Astrocyte (in vitro differentiated cells and primary cell): ENCODE results near the gene DAGLA. TPM values are rescaled to one million over a fixed set of nuclear protein-coding genes. Genes with fewer than 3 reads are reported as not detected.

Source experiments
- DNase-seq: peaks from one replicate; pipeline ENCODE4 v3.0.0-alpha.2; 2010; ENCODE audit warnings: low read depth
- FAIRE-seq: peaks from 2 replicates; lab custom pipeline; 2011; peaks lifted over from hg19 to GRCh38; lab: Jason Lieb, UNC
- H2AFZ ChIP-seq: 2 replicates; pipeline ENCODE4 v1.6.0; 2012; ENCODE audit warnings: low read depth, low read length, inconsistent platforms
- H3K27ac ChIP-seq: 2 replicates; pipeline ENCODE4 v1.5.1; 2011; ENCODE audit warnings: low read depth, low read length, inconsistent platforms
- H3K27me3 ChIP-seq: 2 replicates; pipeline ENCODE4 v1.6.0; 2011; ENCODE audit warnings: low read length, inconsistent platforms; ENCODE audit not compliant: insufficient read depth
- H3K36me3 ChIP-seq: 2 replicates; pipeline ENCODE4 v1.5.1; 2011; ENCODE audit warnings: low read length, inconsistent platforms; ENCODE audit not compliant: insufficient read depth
- H3K4me1 ChIP-seq: 2 replicates; pipeline ENCODE4 v1.5.1; 2011; ENCODE audit warnings: low read length, inconsistent platforms; ENCODE audit not compliant: insufficient read depth
- H3K4me2 ChIP-seq: 2 replicates; pipeline ENCODE4 v1.6.0; 2012; ENCODE audit warnings: low read length, inconsistent platforms
- H3K4me3 ChIP-seq: 2 replicates; pipeline ENCODE4 v1.5.1; 2011; ENCODE audit warnings: low read depth, mild to moderate bottlenecking, low read length, inconsistent platforms; ENCODE audit not compliant: insufficient read depth
- H3K79me2 ChIP-seq: 2 replicates; pipeline ENCODE4 v1.6.0; 2012; ENCODE audit warnings: mild to moderate bottlenecking, low read length, inconsistent platforms; ENCODE audit not compliant: insufficient read depth
- H3K9ac ChIP-seq: 2 replicates; pipeline ENCODE4 v1.6.0; 2012; ENCODE audit warnings: mild to moderate bottlenecking, low read length, inconsistent platforms
- H3K9me3 ChIP-seq: 2 replicates; pipeline ENCODE4 v1.5.1; 2012; ENCODE audit warnings: low read depth, mild to moderate bottlenecking, low read length, inconsistent platforms; ENCODE audit not compliant: insufficient read depth
- H4K20me1 ChIP-seq: 2 replicates; pipeline ENCODE4 v1.6.0; 2012; ENCODE audit warnings: low read length, inconsistent platforms; ENCODE audit not compliant: insufficient read depth
- H3K27ac Mint-ChIP-seq: one replicate; pipeline ENCODE4 v1.8.0; 2021; ENCODE audit warnings: mild to moderate bottlenecking, mixed read lengths; ENCODE audit not compliant: unreplicated experiment
- H3K27me3 Mint-ChIP-seq: one replicate; pipeline ENCODE4 v1.8.0; 2021; ENCODE audit warnings: low read depth, mixed read lengths; ENCODE audit not compliant: unreplicated experiment
- H3K36me3 Mint-ChIP-seq: one replicate; pipeline ENCODE4 v1.8.0; 2021; ENCODE audit warnings: low read depth, mixed read lengths; ENCODE audit not compliant: unreplicated experiment
- H3K4me1 Mint-ChIP-seq: one replicate; pipeline ENCODE4 v1.8.0; 2021; ENCODE audit warnings: low read depth, mixed read lengths; ENCODE audit not compliant: unreplicated experiment
- H3K4me3 Mint-ChIP-seq: one replicate; pipeline ENCODE4 v1.8.0; 2021; ENCODE audit warnings: mild to moderate bottlenecking, moderate library complexity, mixed read lengths; ENCODE audit not compliant: unreplicated experiment
- H3K9me3 Mint-ChIP-seq: one replicate; pipeline ENCODE4 v1.8.0; 2021; ENCODE audit warnings: mild to moderate bottlenecking, mixed read lengths; ENCODE audit not compliant: unreplicated experiment
- EZH2 ChIP-seq: IDR thresholded peaks from 2 replicates; pipeline ENCODE4 v1.6.1; 2012; ENCODE audit warnings: mild to moderate bottlenecking, low read length, inconsistent platforms; ENCODE audit not compliant: insufficient read depth
- total RNA-seq: library from RNA; stranded (reverse); gene quantifications from 2 replicates; pipeline ENCODE4 v1.2.1, GENCODE V29; 2021
- TF ChIP-seq, protein P1 (sequence below): IDR thresholded peaks from 2 replicates; pipeline ENCODE4 v1.5.1; 2011; ENCODE audit warnings: low read depth, mild to moderate bottlenecking, inconsistent platforms, low read length, moderate library complexity; ENCODE audit not compliant: insufficient read depth

Gene DAGLA
- total RNA-seq, 1 donor from 2014 or later: 5.5 TPM

DNA sequence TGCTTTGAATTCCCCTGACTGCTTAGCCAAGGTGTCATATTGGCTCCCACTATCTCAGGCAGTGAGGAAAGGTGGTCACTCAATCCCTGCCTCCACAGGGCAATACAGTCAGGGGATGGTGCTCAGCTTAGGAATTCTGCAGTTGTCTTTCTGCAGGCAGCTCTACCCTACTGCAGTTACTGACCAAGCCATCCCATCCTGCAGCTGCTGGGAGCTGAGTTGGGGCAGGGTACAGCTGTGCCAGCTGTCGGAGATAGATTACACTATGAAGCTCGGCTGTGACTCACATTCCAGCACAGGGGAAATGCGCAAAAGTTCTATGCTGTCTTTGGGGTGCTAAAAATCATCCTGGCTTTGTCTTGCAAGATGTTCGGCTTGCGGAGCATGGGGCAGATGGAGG lies 4.4 kb upstream of the DAGLA start:
- Histone ChIP-seq H3K79me2 (peaks cover 3% of the 10 kb centered on the region), H3K4me3 (no peak overlapping the region), H3K9me3 (no peaks in the 10 kb centered on the region), H3K4me2 (no peak overlapping the region), H3K27me3 (peaks cover 33% of the 10 kb centered on the region), H2AFZ (no peak overlapping the region), H3K36me3 (no peaks in the 10 kb centered on the region), H3K4me1 (peaks cover 4% of the 10 kb centered on the region), H4K20me1 (no peaks in the 10 kb centered on the region), H3K27ac (no peak overlapping the region), H3K9ac (no peak overlapping the region)
- Mint-ChIP-seq H3K27ac (no peak overlapping the region), H3K4me1 (peaks cover 14% of the 10 kb centered on the region), H3K36me3 (no peaks in the 10 kb centered on the region), H3K4me3 (no peak overlapping the region), H3K9me3 (no peaks in the 10 kb centered on the region), H3K27me3 (peaks cover 46% of the 10 kb centered on the region)
- no peak for FAIRE-seq
- no peak for DNase-seq
- TF ChIP-seq, protein P1, sequence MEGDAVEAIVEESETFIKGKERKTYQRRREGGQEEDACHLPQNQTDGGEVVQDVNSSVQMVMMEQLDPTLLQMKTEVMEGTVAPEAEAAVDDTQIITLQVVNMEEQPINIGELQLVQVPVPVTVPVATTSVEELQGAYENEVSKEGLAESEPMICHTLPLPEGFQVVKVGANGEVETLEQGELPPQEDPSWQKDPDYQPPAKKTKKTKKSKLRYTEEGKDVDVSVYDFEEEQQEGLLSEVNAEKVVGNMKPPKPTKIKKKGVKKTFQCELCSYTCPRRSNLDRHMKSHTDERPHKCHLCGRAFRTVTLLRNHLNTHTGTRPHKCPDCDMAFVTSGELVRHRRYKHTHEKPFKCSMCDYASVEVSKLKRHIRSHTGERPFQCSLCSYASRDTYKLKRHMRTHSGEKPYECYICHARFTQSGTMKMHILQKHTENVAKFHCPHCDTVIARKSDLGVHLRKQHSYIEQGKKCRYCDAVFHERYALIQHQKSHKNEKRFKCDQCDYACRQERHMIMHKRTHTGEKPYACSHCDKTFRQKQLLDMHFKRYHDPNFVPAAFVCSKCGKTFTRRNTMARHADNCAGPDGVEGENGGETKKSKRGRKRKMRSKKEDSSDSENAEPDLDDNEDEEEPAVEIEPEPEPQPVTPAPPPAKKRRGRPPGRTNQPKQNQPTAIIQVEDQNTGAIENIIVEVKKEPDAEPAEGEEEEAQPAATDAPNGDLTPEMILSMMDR: no peak
- TF ChIP-seq EZH2: no peak

DNA sequence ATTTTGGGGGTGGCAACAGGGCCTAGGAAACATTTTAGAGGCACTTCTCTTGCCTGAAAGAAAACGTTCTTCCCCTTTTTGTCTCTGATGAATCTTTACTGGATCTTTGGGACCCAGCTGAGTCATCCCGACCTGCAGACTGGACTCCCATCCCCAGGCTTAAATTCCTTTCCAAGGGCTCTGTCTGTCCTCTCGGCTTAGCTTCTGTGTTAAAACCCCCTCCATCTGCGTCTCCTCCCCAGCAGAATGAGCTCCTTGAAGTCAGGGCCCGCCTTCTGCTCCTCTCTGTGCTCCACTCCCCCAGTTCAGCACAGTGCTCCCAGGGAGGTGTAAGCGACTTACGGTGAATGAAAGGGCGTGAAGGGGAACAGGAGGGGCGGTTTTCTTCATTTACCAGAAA lies 895 bp upstream of the DAGLA start:
- Histone ChIP-seq H3K4me1 (peaks cover 26% of the 10 kb centered on the region), H4K20me1 (peaks cover 21% of the 10 kb centered on the region), H3K9ac (no peak overlapping the region), H2AFZ (no peak overlapping the region), H3K27me3 (peaks cover 22% of the 10 kb centered on the region), H3K27ac (no peak overlapping the region), H3K36me3 (no peaks in the 10 kb centered on the region), H3K9me3 (no peaks in the 10 kb centered on the region), H3K4me2 (no peak overlapping the region), H3K4me3 (no peak overlapping the region), H3K79me2 (peaks cover 10% of the 10 kb centered on the region)
- no peak for FAIRE-seq
- H3K36me3 Mint-ChIP-seq: peaks cover 1% of the 10 kb centered on the region
- H3K27me3 Mint-ChIP-seq: peaks cover 25% of the 10 kb centered on the region
- TF ChIP-seq, protein P1: no peak
- no peak for TF ChIP-seq EZH2
- no peak for DNase-seq
- peak overlapping the region; percentile 68 for H3K27ac Mint-ChIP-seq
- H3K9me3 Mint-ChIP-seq: no peaks in the 10 kb centered on the region
- peak overlapping the region; percentile 66 for H3K4me3 Mint-ChIP-seq
- H3K4me1 Mint-ChIP-seq: peaks cover 19% of the 10 kb centered on the region

DNA sequence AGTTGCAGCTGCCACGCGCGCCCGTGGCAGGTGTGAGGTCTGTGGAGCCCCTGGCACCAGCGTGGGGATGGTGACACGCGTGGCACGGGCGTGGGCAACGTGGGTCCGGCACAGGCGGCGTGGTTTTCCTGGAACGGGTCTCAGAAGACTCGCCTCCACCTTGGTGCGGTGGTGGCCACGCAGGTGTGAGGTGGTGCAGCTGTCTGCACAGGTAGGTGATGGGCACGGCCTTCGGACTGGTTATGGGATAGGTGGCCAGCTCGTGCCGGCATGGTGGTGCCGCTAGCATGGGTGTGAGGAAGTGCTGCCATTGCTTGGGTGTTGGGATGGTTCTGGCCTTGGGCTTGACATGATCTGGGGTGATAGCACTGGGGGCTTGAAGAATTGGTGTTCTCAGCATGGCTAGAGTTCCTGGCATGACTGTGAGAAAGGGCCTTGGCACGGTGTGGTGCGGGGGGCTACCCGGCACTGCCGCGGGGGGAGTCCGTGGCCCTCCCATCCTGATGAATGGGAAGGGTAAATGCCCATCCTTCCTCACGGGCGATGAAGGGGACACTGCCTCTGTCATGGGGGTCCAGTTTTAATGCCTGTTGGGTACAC lies 531 bp downstream of the DAGLA start:
- Histone ChIP-seq H3K79me2 (peaks cover 15% of the 10 kb centered on the region), H2AFZ (peak overlapping the region; percentile 80), H3K36me3 (no peaks in the 10 kb centered on the region), H3K4me2 (peak overlapping the region; percentile 92), H3K4me1 (peaks cover 39% of the 10 kb centered on the region), H3K4me3 (peak overlapping the region; percentile 57), H3K9me3 (no peaks in the 10 kb centered on the region), H3K9ac (peak overlapping the region; percentile 65), H4K20me1 (peaks cover 32% of the 10 kb centered on the region), H3K27me3 (peaks cover 8% of the 10 kb centered on the region), H3K27ac (no peak overlapping the region)
- DNase-seq: no peak
- Mint-ChIP-seq H3K4me3 (peak overlapping the region; percentile 85), H3K27ac (no peak overlapping the region), H3K9me3 (peaks cover under 1% of the 10 kb centered on the region), H3K4me1 (peaks cover 24% of the 10 kb centered on the region), H3K36me3 (peaks cover 1% of the 10 kb centered on the region), H3K27me3 (peaks cover 15% of the 10 kb centered on the region)
- no peak for FAIRE-seq
- TF ChIP-seq, protein P1: no peak
